H1 (cell line): Measurements from ENCODE around the gene OTX2. TPM values are rescaled to one million over a fixed set of nuclear protein-coding genes. Genes with fewer than 3 reads are reported as not detected.

Source experiments
- ATF2 ChIP-seq: IDR thresholded peaks from 2 replicates; pipeline ENCODE4 v1.6.1; 2012; ENCODE audit warnings: low read length, inconsistent platforms
- CHD2 ChIP-seq: IDR thresholded peaks from 2 replicates; pipeline ENCODE4 v1.6.1; 2012; ENCODE audit warnings: low read length, improper control_type of control experiment
- E2F6 ChIP-seq: IDR thresholded peaks from 2 replicates; pipeline ENCODE4 v1.6.1; 2012; ENCODE audit warnings: inconsistent platforms
- JUN ChIP-seq: IDR thresholded peaks from 2 replicates; pipeline ENCODE4 v1.6.1; 2011; ENCODE audit warnings: low read depth, mild to moderate bottlenecking, improper control_type of control experiment, low read length
- PHF8 ChIP-seq: fragments of 200-600 bp; sonication (generic); conservative IDR thresholded peaks from 2 replicates; pipeline ENCODE4 v1.7.1; 2012; ENCODE audit warnings: low read depth, mild to moderate bottlenecking, inconsistent platforms, low read length, moderate library complexity
- RXRA ChIP-seq: IDR thresholded peaks from 2 replicates; pipeline ENCODE4 v1.6.1; 2011; ENCODE audit warnings: low read depth, mild to moderate bottlenecking, low read length, moderate library complexity; ENCODE audit not compliant: insufficient read depth
- TCF12 ChIP-seq: IDR thresholded peaks from 2 replicates; pipeline ENCODE4 v1.6.1; 2011; ENCODE audit warnings: low read depth, mild to moderate bottlenecking, low read length
- TEAD4 ChIP-seq: IDR thresholded peaks from 2 replicates; pipeline ENCODE4 v1.6.1; 2012; ENCODE audit warnings: low read depth, low read length, inconsistent platforms, mixed read lengths
- polyA plus RNA-seq, 7 experiments: library from polyadenylated mRNA; depleted of rRNA in 3 of 7; stranded (reverse) in 5 of 7; unstranded in 2 of 7; fragments of >200 nt in 5 of 7; fragments of 200-250 nt in 2 of 7; gene quantifications; 1 replicate in 5 of 7; 2 replicates in 1 of 7; 4 replicates in 1 of 7; pipeline versions ENCODE4 v1.2.1 to v1.2.3, GENCODE V29; 2011 to 2013; ENCODE audit warnings: missing spikeins in 2 of 7, mixed read lengths in 2 of 7
- total RNA-seq: library from RNA; stranded (reverse); fragmentation: NEBNext Ultra II Directional; extraction: Animal tissue kit (Norgen Biotek cat#: 25700); gene quantifications from 2 replicates; pipeline ENCODE4 v1.2.1, GENCODE V29; 2021
- TF ChIP-seq, protein P1 (sequence below): fragments of 300-600 bp; sonication (generic); IDR thresholded peaks from 2 replicates; pipeline ENCODE4 v1.7.1; 2012; ENCODE audit warnings: low read length, moderate library complexity, mild to moderate bottlenecking, inconsistent platforms; ENCODE audit not compliant: insufficient replicate concordance

The OTX2 gene
- total and polyA plus RNA-seq, 2 of the 8 experiments (the other 6 are each of a cell fraction or from before 2014, with no cell fraction given), result 33.9 to 155 TPM

- TF ChIP-seq, protein P1, sequence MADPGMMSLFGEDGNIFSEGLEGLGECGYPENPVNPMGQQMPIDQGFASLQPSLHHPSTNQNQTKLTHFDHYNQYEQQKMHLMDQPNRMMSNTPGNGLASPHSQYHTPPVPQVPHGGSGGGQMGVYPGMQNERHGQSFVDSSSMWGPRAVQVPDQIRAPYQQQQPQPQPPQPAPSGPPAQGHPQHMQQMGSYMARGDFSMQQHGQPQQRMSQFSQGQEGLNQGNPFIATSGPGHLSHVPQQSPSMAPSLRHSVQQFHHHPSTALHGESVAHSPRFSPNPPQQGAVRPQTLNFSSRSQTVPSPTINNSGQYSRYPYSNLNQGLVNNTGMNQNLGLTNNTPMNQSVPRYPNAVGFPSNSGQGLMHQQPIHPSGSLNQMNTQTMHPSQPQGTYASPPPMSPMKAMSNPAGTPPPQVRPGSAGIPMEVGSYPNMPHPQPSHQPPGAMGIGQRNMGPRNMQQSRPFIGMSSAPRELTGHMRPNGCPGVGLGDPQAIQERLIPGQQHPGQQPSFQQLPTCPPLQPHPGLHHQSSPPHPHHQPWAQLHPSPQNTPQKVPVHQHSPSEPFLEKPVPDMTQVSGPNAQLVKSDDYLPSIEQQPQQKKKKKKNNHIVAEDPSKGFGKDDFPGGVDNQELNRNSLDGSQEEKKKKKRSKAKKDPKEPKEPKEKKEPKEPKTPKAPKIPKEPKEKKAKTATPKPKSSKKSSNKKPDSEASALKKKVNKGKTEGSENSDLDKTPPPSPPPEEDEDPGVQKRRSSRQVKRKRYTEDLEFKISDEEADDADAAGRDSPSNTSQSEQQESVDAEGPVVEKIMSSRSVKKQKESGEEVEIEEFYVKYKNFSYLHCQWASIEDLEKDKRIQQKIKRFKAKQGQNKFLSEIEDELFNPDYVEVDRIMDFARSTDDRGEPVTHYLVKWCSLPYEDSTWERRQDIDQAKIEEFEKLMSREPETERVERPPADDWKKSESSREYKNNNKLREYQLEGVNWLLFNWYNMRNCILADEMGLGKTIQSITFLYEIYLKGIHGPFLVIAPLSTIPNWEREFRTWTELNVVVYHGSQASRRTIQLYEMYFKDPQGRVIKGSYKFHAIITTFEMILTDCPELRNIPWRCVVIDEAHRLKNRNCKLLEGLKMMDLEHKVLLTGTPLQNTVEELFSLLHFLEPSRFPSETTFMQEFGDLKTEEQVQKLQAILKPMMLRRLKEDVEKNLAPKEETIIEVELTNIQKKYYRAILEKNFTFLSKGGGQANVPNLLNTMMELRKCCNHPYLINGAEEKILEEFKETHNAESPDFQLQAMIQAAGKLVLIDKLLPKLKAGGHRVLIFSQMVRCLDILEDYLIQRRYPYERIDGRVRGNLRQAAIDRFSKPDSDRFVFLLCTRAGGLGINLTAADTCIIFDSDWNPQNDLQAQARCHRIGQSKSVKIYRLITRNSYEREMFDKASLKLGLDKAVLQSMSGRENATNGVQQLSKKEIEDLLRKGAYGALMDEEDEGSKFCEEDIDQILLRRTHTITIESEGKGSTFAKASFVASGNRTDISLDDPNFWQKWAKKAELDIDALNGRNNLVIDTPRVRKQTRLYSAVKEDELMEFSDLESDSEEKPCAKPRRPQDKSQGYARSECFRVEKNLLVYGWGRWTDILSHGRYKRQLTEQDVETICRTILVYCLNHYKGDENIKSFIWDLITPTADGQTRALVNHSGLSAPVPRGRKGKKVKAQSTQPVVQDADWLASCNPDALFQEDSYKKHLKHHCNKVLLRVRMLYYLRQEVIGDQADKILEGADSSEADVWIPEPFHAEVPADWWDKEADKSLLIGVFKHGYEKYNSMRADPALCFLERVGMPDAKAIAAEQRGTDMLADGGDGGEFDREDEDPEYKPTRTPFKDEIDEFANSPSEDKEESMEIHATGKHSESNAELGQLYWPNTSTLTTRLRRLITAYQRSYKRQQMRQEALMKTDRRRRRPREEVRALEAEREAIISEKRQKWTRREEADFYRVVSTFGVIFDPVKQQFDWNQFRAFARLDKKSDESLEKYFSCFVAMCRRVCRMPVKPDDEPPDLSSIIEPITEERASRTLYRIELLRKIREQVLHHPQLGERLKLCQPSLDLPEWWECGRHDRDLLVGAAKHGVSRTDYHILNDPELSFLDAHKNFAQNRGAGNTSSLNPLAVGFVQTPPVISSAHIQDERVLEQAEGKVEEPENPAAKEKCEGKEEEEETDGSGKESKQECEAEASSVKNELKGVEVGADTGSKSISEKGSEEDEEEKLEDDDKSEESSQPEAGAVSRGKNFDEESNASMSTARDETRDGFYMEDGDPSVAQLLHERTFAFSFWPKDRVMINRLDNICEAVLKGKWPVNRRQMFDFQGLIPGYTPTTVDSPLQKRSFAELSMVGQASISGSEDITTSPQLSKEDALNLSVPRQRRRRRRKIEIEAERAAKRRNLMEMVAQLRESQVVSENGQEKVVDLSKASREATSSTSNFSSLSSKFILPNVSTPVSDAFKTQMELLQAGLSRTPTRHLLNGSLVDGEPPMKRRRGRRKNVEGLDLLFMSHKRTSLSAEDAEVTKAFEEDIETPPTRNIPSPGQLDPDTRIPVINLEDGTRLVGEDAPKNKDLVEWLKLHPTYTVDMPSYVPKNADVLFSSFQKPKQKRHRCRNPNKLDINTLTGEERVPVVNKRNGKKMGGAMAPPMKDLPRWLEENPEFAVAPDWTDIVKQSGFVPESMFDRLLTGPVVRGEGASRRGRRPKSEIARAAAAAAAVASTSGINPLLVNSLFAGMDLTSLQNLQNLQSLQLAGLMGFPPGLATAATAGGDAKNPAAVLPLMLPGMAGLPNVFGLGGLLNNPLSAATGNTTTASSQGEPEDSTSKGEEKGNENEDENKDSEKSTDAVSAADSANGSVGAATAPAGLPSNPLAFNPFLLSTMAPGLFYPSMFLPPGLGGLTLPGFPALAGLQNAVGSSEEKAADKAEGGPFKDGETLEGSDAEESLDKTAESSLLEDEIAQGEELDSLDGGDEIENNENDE, result no peak
- TF ChIP-seq TEAD4 (no peak), ATF2 (no peak), TCF12 (no peak), RXRA (no peak), JUN (no peak), E2F6 (no peak), CHD2 (no peak), PHF8 (no peak)
These were observed 35.8 kb downstream of the OTX2 start (continued) for GRCh38 chr14:56774503-56774902.
